NCI-H2196 treated with DMSO at 0.1 percent for 48 hours (cell line): ENCODE measurements around the gene PKDCC.
A peak's percentile ranks its signal among the peaks of the same experiment; 100 is the strongest.
"Not testable (repeated sequence)": the region's sequence is repeated elsewhere in the genome, so short reads cannot be mapped to it uniquely, and the experiment has no call there.

Experiments
- DNase-seq: peaks from one replicate; lab custom pipeline; 2025; ENCODE audit not compliant: unreplicated experiment; lab: John Stamatoyannopoulos, UW

The PKDCC gene

GRCh38 chr2:42030200-42030759 lies 17.5 kb upstream of the PKDCC start:
- no peak for DNase-seq

GRCh38 chr2:42030829-42031228 lies 17.0 kb upstream of the PKDCC start:
- no peak for DNase-seq

GRCh38 chr2:42031281-42032223 lies 16.3 kb upstream of the PKDCC start:
- DNase-seq, result no peak

- DNase-seq, result no peak
Measured at GRCh38 chr2:42032224-42032620, 15.6 kb upstream of the PKDCC start.

GRCh38 chr2:42032745-42033144 lies 15.1 kb upstream of the PKDCC start:
- DNase-seq, result no peak

- not testable (repeated sequence) for DNase-seq
Measured at GRCh38 chr2:42034096-42034495, 13.7 kb upstream of the PKDCC start.

- no peak for DNase-seq
Measured at GRCh38 chr2:42035241-42035640, 12.6 kb upstream of the PKDCC start.

GRCh38 chr2:42036413-42036812 lies 11.4 kb upstream of the PKDCC start:
- DNase-seq, result no peak

- no peak for DNase-seq
Measured at GRCh38 chr2:42036940-42037339, 10.9 kb upstream of the PKDCC start.

- no peak for DNase-seq
Measured at GRCh38 chr2:42040643-42041278, 7.1 kb upstream of the PKDCC start.

- DNase-seq, result no peak
Measured at GRCh38 chr2:42041377-42042127, 6.3 kb upstream of the PKDCC start.

GRCh38 chr2:42042631-42043355 lies 5.0 kb upstream of the PKDCC start:
- DNase-seq, result no peak

GRCh38 chr2:42043789-42044394 lies 3.9 kb upstream of the PKDCC start:
- no peak for DNase-seq

GRCh38 chr2:42044939-42045338 lies 2.9 kb upstream of the PKDCC start:
- DNase-seq, result no peak

GRCh38 chr2:42045352-42045751 lies 2.5 kb upstream of the PKDCC start:
- DNase-seq, result no peak

- DNase-seq, result peak; percentile 27
Measured at GRCh38 chr2:42045848-42046748, 1.7 kb upstream of the PKDCC start.

- no peak for DNase-seq
Measured at GRCh38 chr2:42046819-42047487, 868 bp upstream of the PKDCC start.

GRCh38 chr2:42048299-42049220 lies 739 bp downstream of the PKDCC start:
- no peak for DNase-seq
